ENCODE results near the gene BCHE.

GRCh38 chr3:165800970-165801369 lies 36.3 kb downstream of the BCHE start:
- no peak for TF ChIP-seq POLR2A (IDR thresholded peaks at IDR 0.05; ENCODE audit: low read depth, low read length)
- TF ChIP-seq POLR2AphosphoS5 (IDR thresholded peaks at IDR 0.05; ENCODE audit: low read depth, low read length) = no peak
